PFSK-1 (cell line): ENCODE measurements around the gene KREMEN2.

Experiments used
- FOXP2 ChIP-seq: optimal IDR thresholded peaks from 2 replicates; pipeline ENCODE3; 2011; ENCODE audit warnings: borderline replicate concordance, control low read depth, inconsistent platforms; ENCODE audit not compliant: insufficient read depth; ENCODE audit errors: extremely low read length, extremely low read depth
- POLR2AphosphoS5 ChIP-seq: IDR thresholded peaks from 2 replicates; pipeline ENCODE4 v1.6.1; 2012; ENCODE audit warnings: low read depth, mild to moderate bottlenecking, control low read depth, low read length, moderate library complexity
- SIN3A ChIP-seq: IDR thresholded peaks from 2 replicates; pipeline ENCODE4 v1.6.1; 2012; ENCODE audit warnings: mild to moderate bottlenecking, low read length, moderate library complexity, borderline replicate concordance; ENCODE audit not compliant: insufficient read depth
- TAF1 ChIP-seq: IDR thresholded peaks from 2 replicates; pipeline ENCODE4 v1.6.1; 2012; ENCODE audit warnings: low read length, control low read depth, borderline replicate concordance; ENCODE audit not compliant: insufficient read depth
- TF ChIP-seq, protein P1 (sequence below), 2 experiments: IDR thresholded peaks; 2 replicates each; pipeline versions ENCODE4 v1.6.1 to v1.8.0; 2011 to 2012; ENCODE audit warnings: low read depth in 2 of 2, low read length in 2 of 2, control low read depth in 1 of 2, inconsistent platforms in 1 of 2, mild to moderate bottlenecking in 1 of 2, moderate library complexity in 1 of 2; ENCODE audit not compliant: insufficient read depth in 1 of 2

Gene KREMEN2

DNA sequence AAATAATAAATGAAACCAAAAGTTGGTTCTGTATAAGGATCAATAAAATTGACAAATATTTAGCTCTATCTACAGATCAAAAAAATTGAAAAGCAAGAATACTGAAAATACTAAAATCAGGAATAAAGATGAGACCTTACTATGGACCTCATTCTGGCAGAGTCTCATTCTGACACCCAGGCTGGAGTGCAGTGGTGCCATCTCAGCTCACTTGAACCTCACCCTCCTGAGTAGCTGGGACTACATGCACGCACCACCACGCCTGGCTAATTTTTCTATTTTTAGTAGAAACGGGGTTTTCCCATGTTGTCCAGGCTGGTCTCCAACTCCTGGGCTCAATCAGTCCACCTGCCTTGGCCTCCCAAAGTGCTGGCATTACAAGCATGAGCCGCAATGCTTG lies 22.0 kb upstream of the KREMEN2 start:
- TF ChIP-seq SIN3A (no peak), POLR2AphosphoS5 (no peak), TAF1 (no peak), FOXP2 (no peak)
- TF ChIP-seq, protein P1, sequence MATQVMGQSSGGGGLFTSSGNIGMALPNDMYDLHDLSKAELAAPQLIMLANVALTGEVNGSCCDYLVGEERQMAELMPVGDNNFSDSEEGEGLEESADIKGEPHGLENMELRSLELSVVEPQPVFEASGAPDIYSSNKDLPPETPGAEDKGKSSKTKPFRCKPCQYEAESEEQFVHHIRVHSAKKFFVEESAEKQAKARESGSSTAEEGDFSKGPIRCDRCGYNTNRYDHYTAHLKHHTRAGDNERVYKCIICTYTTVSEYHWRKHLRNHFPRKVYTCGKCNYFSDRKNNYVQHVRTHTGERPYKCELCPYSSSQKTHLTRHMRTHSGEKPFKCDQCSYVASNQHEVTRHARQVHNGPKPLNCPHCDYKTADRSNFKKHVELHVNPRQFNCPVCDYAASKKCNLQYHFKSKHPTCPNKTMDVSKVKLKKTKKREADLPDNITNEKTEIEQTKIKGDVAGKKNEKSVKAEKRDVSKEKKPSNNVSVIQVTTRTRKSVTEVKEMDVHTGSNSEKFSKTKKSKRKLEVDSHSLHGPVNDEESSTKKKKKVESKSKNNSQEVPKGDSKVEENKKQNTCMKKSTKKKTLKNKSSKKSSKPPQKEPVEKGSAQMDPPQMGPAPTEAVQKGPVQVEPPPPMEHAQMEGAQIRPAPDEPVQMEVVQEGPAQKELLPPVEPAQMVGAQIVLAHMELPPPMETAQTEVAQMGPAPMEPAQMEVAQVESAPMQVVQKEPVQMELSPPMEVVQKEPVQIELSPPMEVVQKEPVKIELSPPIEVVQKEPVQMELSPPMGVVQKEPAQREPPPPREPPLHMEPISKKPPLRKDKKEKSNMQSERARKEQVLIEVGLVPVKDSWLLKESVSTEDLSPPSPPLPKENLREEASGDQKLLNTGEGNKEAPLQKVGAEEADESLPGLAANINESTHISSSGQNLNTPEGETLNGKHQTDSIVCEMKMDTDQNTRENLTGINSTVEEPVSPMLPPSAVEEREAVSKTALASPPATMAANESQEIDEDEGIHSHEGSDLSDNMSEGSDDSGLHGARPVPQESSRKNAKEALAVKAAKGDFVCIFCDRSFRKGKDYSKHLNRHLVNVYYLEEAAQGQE (IDR thresholded peaks at IDR 0.05; ENCODE audit: insufficient read depth in 1 of 2, low read depth in 2 of 2, low read length in 2 of 2) = no peak

DNA sequence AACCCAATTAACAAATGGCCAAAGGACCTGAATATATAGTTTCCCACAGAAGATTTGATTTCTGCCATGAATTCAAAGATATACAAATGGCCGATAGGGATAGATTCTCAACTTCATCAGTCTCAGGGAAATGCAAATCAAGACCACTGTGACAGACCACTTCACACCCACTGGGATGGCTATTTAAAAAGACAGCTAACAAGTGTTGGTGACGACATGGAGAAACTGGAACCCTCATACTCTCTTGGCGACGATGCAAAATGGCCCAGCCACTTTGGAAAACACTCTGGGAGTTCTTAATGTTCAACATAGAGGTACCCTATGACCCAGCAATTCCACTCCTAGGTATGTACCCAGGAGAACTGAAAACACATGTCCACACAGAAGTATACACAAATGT lies 17.4 kb upstream of the KREMEN2 start:
- TF ChIP-seq, protein P1 (IDR thresholded peaks at IDR 0.05; ENCODE audit: insufficient read depth in 1 of 2, low read depth in 2 of 2, low read length in 2 of 2) = no peak
- TF ChIP-seq POLR2AphosphoS5 = no peak
- TF ChIP-seq TAF1 = no peak
- no peak for TF ChIP-seq FOXP2
- TF ChIP-seq SIN3A = no peak

DNA sequence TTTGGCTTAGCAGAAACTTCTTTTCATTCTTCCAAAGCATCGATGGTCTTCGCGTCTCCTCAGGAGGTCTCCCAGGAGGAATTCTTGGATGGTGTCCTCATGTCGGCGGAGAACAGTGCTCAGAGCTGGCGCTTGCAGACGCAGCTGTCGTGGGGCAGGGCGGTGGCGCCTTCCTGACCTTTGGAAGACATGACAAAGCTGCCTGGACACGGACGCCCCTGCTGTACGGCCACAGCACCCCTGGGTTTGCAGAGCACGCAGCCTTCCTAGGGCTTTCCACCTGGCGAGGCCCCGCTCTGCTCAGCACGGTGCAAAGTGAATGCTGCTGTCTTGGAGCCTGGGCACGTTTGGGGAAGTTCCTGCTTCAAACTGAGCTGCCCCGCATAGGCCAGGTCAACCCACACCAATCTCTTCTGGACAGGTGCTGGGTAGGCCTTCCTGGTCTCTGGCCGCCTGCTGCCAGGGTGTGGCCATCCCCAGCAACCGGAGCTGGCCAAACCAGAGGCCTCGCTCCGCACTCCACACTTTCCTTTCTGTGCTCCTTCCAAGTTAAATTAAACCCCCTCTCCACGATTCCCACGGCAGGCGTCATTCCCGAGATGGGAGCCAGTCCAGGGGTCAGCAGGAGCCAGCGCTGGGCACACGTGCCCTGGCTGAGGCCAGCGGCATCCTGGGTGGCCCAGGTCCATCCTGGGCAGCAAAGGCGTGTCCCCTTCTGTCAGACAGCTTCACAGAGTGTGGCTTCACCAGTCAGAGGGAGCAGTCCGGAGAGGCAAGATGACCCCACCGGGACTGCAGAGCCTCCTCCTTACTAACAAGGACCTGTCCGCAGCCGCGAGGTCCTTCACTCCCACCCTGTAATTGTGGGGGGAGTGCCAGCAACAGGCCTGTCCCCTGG lies 15.0 kb upstream of the KREMEN2 start:
- TF ChIP-seq SIN3A (no peak), TAF1 (no peak), FOXP2 (no peak), POLR2AphosphoS5 (no peak)
- TF ChIP-seq, protein P1 (IDR thresholded peaks at IDR 0.05; ENCODE audit: insufficient read depth in 1 of 2, low read depth in 2 of 2, low read length in 2 of 2) = no peak

DNA sequence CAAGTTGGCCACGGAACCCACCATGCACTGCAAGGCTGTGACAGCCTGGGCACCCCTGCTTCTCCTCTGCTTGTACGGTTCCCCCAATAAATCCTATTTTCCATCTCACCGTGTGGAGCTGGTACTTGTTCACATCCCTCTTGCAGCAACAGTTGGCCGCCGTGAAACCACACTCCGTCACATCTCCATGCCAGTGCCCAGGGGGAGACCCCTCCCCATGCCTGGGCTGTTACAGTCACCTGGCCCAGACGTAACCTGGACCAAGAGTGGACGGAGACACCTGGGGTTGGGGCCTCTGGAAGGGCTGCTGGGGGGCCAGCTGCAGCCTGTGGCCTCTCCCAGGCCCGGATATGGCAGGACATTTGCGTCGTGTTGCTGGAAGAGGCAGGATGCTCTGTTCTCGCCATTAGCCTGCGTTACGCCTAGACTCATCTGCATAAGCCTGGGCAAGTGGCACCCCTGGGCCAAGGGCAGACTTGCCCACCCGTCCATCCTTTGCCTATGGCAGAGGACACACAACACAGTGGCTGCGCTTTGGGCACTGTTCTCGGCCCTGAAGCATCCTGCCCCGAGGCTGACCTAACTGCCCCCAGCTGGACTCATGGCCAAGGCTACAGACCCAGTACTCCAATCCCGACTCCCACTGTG lies 14.2 kb upstream of the KREMEN2 start:
- TF ChIP-seq SIN3A (no peak), FOXP2 (no peak), TAF1 (no peak), POLR2AphosphoS5 (no peak)
- TF ChIP-seq, protein P1 (IDR thresholded peaks at IDR 0.05; ENCODE audit: insufficient read depth in 1 of 2, low read depth in 2 of 2, low read length in 2 of 2) = no peak
